ENCODE measurements around the gene MINDY1.

DNA sequence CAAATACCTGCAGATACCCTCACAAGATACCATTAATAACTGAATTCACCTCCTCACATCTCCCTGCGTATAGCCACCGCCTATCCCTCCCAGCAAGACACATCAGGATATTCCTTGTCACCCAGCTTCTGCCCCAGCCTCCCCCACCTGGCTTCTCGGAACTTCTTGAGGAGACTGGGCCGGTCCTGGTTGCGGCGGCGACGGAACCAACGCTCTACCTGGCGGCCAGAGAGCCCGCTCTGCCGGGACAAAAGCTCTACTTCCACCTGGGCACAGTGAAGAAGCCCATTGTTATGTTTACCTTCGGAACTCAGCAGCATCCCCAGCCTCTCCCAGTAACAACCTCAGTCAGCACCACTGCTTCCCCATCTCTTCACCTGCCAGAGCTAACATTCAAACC is 38.8 kb downstream of the MINDY1 start:
- TF ChIP-seq, protein P1, sequence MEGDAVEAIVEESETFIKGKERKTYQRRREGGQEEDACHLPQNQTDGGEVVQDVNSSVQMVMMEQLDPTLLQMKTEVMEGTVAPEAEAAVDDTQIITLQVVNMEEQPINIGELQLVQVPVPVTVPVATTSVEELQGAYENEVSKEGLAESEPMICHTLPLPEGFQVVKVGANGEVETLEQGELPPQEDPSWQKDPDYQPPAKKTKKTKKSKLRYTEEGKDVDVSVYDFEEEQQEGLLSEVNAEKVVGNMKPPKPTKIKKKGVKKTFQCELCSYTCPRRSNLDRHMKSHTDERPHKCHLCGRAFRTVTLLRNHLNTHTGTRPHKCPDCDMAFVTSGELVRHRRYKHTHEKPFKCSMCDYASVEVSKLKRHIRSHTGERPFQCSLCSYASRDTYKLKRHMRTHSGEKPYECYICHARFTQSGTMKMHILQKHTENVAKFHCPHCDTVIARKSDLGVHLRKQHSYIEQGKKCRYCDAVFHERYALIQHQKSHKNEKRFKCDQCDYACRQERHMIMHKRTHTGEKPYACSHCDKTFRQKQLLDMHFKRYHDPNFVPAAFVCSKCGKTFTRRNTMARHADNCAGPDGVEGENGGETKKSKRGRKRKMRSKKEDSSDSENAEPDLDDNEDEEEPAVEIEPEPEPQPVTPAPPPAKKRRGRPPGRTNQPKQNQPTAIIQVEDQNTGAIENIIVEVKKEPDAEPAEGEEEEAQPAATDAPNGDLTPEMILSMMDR (IDR thresholded peaks at IDR 0.05), result no peak
- no peak for TF ChIP-seq POLR2A (IDR thresholded peaks at IDR 0.05)

Measured in body of pancreas (tissue), 4 donors.